HG03565 (cell line): ENCODE measurements around the gene MED22.

Source experiments
- ATAC-seq: cut with Tn5 transposase; IDR thresholded peaks from one replicate; pipeline ENCODE4 v1.9.1; 2021; ENCODE audit warnings: mild to moderate bottlenecking, moderate library complexity; ENCODE audit not compliant: unreplicated experiment

The MED22 gene

DNA sequence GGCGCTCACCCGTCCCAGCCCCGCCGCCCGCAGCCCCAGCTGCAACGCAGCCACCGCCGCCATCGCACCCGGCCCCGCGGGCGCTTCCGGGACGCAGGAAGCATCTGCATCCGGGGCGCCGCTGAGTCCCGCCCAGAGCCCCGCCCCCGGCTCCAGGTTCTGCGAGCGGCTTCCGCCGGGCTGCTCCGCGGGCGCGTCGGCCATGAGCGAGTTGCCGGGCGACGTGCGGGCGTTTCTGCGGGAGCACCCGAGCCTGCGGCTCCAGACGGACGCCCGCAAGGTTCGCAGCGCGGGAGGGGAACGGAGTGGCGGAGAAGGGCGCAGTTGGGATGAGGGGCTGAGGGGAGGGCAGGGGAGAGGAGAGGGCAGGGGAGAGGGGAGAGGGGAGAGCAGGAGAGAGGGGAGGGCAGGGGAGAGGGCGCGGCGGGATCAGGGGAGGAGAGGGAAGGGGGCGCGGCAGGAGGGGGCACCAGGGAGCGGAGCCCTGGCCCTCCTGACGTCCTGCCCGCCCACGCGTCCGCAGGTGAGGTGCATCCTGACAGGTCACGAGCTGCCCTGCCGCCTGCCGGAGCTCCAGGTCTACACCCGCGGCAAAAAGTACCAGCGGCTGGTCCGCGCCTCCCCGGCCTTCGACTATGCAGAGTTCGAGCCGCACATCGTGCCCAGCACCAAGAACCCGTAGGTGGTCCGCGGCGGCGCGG, 8.6 kb upstream of the MED22 start, which contains the start of the genes SURF1 and SURF2:
Gene SURF1, minus strand, starts transcription at position 97 of the 701 bp plus-strand sequence. Its CDS starts 34 bp downstream, at position 63.
Gene SURF2, plus strand, starts transcription at position 160 of the 701 bp plus-strand sequence. Its CDS starts 43 bp downstream, at position 203.
- ATAC-seq: peak; percentile 42

- ATAC-seq: peak; percentile 16
Measured at GRCh38 chr9:133355881-133356357, 8.0 kb upstream of the MED22 start.

DNA sequence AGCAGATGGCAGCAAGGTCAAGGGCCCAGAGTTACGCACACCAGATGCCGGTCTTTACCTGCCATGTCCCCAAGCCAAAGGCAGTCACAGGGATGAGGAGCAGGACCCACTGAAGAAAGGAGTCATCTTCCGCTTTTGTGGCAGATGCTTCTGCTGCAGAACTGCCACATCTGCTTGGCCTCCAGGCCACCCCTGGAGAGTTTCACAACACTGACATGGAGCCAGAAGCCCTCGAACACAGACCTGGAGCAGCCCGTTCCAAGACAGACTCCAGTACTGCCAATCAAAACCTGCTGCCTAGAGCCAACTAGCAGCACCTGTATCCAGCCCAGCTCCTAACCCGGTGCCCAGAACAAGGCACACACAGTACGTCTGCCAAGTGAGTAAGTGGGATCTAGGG, 6.8 kb upstream of the MED22 start:
- ATAC-seq: no peak

DNA sequence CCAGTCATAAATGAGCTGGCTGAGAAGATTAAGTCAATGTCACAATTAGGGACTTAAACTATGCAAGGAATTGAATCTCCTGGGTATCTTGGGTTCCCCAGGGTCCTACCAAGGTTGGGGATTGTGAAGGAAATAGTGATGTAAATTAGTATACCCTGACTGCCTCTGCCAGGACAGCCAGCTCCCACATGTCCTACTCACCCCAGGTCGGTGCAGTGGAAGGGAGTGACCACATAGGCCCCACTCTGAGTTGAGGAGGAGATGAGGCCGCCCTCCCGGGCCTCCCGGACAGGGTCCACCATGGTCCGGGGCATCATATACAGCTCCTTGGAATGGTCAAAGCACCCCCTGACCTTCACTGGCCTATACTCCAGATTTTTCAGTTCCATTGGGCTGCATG, 5.6 kb upstream of the MED22 start:
- ATAC-seq: no peak

DNA sequence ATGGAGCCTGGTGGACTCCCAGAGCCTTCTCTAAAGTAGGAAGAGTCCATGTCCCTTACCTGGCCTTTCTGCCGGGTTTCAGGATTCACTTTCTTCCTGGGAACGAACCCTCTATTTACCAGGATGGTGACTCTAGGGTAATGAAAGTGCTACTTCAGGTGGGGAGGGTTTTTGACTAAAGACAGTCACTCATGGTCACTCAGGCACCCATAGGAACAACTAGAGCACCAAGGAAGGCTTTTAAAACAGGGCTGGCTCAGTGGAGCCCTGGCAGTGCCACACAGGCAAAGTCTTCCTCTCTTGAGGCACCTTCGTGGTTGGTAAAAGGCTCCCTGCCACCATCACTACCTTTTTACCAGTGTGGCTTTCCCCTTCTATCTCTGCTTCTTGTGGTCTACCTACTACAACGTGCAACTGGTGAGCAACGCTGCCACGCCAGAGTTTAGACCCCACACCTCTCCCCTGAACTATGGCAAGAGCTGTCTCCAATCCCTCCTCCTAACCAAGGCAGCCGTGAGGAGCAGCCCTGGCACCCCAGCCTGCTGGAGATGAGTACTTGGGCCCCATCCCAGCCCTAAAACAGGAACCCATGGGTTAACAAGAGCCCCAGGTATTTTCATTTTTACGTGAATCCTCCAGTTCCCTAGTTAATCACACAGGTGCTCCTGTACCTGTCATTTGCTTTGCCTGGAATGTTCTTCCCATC, 4.9 kb upstream of the MED22 start:
- no peak for ATAC-seq

DNA sequence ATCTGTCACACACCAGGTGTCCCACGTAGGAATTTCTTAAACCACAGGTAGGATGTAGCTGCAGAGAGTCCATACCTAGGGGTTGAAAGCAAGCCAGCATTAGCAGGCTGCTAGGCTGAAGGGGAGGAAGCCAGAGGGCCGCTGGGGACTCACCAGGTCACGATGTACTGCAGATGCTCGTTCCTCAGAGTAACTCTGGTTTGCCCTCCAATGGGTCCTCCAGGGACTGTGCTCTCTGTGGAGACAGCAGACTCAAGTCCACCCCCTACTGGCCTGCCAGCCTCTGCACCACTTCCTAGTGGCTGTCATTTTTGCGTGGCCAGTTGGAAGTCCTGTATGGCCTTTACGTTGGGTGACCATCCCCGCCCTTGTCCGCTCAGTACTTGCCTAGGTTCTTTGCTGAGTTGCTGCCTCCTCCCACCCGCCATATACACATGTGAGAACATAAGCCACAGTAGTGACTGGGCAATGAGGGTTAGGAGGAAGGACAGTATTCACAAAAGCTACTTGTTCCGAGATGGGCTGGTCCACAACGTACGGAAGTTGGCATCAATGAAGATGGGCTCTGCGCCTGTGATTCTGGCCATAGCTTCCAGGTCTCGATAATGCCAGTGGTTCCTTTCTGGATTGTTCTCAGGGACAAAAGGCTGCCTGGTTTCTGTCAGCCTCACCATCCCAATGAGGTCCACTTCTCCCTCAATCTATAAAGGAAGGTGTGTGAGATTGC, 4.1 kb upstream of the MED22 start:
- no peak for ATAC-seq

- no peak for ATAC-seq
Measured at GRCh38 chr9:133351526-133351907, 3.6 kb upstream of the MED22 start.

DNA sequence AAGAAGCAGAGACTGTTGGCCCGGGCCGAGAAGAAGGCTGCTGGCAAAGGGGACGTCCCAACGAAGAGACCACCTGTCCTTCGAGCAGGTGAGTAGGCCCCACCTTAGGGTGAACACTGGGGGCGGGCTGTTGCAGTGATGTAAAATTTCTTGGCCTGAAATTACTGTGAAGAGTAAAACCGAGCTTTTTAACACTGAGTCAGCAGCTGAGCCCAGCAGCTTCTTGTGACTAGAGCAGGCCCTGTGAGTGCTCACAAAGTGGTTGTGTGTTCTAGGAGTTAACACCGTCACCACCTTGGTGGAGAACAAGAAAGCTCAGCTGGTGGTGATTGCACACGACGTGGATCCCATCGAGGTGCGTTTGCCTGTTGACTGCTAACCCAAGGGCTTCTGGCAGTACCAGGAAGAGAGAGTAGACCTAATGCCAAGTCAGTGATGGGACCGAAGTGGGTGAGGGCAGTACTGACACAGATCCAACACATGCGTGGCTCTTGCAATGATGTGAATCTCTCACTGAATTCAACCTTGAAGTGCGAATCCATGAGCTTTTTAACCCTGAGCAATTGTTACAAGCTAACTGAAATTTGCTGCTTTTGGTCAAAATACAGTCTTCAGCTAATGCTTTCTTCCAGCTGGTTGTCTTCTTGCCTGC, 2.2 kb upstream of the MED22 start:
- ATAC-seq: no peak

- no peak for ATAC-seq
Measured at GRCh38 chr9:133348718-133349573, 1.0 kb upstream of the MED22 start.

DNA sequence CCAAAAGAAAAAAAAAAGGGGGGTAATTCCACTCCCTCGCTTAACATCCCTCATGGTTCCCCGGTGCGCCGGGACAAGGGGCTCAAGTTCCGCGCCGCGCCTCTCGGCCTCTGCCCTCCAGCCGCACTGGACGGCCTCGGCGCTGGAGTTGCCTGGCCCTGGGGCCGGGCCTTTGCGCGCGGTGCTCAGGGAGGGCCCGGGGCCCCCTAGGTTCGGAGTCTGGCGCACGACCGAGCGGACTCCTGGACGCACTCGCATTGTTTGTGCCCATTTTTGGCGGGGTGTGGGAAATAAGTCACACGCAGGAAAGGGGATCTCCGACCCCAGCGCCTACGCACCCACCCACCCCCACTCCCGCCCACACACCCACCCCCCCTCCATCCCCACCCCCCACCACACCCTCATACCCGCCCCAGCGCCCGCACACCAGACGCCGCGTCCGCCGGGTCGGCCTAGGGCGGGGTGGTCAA, 381 bp downstream of the MED22 start:
- peak; percentile 8 for ATAC-seq

- ATAC-seq: no peak
Measured at GRCh38 chr9:133346021-133346785, 1.7 kb downstream of the MED22 start.

DNA sequence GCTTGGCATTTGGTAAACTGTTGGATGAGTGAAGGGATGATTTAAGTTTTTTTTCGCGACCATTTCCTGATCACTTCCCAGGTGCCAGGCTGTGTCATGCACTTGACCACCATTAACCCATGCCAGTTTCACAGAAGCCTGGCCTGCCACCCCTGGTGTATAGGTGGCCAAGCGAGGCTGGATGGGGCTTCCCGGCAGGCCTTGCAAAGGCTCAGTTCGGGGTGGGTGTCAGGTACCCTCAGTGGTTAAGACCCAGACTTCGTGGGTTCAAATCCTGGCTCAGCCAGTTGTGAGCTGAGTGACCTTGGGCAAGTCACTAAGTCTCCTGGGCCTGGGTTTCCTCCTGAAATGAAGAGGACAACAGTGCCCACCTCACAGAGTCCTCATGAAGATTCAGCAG, 2.3 kb downstream of the MED22 start:
- no peak for ATAC-seq

GRCh38 chr9:133344979-133345378, 3.0 kb downstream of the MED22 start:
- no peak for ATAC-seq

DNA sequence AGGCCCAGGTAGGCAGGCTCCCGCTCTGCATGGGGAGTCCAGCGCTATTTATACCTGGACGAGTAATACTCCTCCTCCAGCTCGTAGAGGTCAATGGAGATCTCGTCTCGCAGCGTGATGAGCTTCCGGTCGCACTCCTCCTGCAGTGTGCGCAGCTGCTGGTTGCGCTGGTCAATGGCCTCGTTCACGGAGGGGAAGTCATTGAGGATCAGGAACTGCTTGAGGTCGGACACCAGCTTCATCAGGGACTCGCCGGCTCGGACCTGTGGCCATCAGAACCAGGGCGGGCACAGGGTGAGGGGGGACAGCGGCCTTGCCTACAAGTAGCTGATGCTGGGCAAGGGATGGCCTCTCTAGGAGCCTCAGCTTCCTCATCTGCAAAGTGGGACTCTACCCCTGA, 3.9 kb downstream of the MED22 start:
- no peak for ATAC-seq

- ATAC-seq: no peak
Measured at GRCh38 chr9:133342570-133342969, 5.4 kb downstream of the MED22 start.

GRCh38 chr9:133342069-133342406, 5.9 kb downstream of the MED22 start:
- no peak for ATAC-seq

GRCh38 chr9:133341369-133342068, 6.4 kb downstream of the MED22 start:
- no peak for ATAC-seq

DNA sequence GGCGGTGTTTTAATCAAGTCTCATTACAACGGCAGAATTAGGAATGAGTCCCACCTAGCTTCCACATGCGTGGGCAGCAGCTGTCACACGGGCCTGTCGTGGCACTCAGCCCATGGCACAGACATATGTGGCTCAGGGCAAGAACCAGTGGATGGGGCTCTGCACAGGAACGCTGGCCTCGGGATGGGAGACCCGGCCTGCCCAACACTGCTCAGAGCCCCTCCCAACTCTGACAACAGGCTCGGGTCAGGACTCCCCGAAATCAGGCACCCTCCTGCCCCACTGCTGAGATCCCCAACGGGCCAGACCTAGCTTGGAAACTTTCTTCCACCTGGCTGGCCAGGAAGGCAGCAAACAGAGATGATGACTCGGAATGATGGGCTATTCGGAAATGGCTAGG, 7.0 kb downstream of the MED22 start:
- no peak for ATAC-seq

- ATAC-seq: no peak
Measured at GRCh38 chr9:133340256-133340655, 7.7 kb downstream of the MED22 start.
